HepG2 (cell line): Measurements from ENCODE around the gene COL27A1. TPM values are rescaled to one million over a fixed set of nuclear protein-coding genes. Genes with fewer than 3 reads are reported as not detected.

Experiments used
- ATAC-seq: fragments of 200-7000 bp; cut with Tn5 transposase; 3 replicates; pipeline ENCODE4 v1.9.1; 2020; ENCODE audit warnings: mild to moderate bottlenecking, moderate library complexity
- BruUV-seq: library from RNA; stranded (reverse); fragments of 400-500 nt; replicated peaks from 2 replicates; lab custom pipeline; 2021; lab: Mats Ljungman, UMichigan
- CTCF ChIA-PET: fragments of 300-600 bp; formaldehyde crosslinking; extraction: SDS; loops from one replicate; lab custom pipeline; 2021; ENCODE audit warnings: low total read pairs, inconsistent platforms, low intra/inter-chr PET ratio; lab: Yijun Ruan, JAX
- POLR2A ChIA-PET: fragments of 350-600 bp; sonication (Branson Sonifier 250); formaldehyde crosslinking; loops from one replicate; lab custom pipeline; 2020; ENCODE audit warnings: antibody characterized with exemption, inconsistent platforms; lab: Yijun Ruan, JAX
- DNase-seq: peaks from one replicate; pipeline ENCODE4 v3.0.0-alpha.2; 2015; ENCODE audit warnings: low spot score
- FAIRE-seq: peaks from 3 replicates; lab custom pipeline; 2011; peaks lifted over from hg19 to GRCh38; lab: Jason Lieb, UNC
- H2AFZ ChIP-seq: one replicate; pipeline ENCODE4 v1.6.1; 2011; ENCODE audit warnings: low read length, inconsistent platforms
- H3K27ac ChIP-seq: fragments of 300-600 bp; 3 replicates; pipeline ENCODE4 v1.8.0; 2011; ENCODE audit warnings: mixed run types, mild to moderate bottlenecking, mixed read lengths, low read length, inconsistent platforms; ENCODE audit not compliant: insufficient read depth; ENCODE audit errors: extremely low read length
- H3K27me3 ChIP-seq, 2 experiments: fragments of 200-600 bp in 1 of 2; 2 replicates in 1 of 2; 3 replicates in 1 of 2; pipeline versions ENCODE4 v1.6.0 to v1.8.0; 2011; ENCODE audit warnings: low read length in 2 of 2, mild to moderate bottlenecking in 2 of 2, moderate library complexity in 2 of 2, inconsistent platforms in 1 of 2; ENCODE audit not compliant: insufficient read depth in 2 of 2, control insufficient read depth in 1 of 2
- H3K36me3 ChIP-seq, 2 experiments: fragments of 200-600 bp in 1 of 2; replicated peaks in 1 of 2; 2 replicates in 1 of 2; 3 replicates in 1 of 2; pipeline versions ENCODE4 v1.5.1 to v1.8.0; 2011; ENCODE audit warnings: low read length in 2 of 2, inconsistent platforms in 1 of 2; ENCODE audit not compliant: insufficient read depth in 2 of 2, control insufficient read depth in 1 of 2
- H3K4me1 ChIP-seq: 2 replicates; pipeline ENCODE4 v1.5.1; 2012; ENCODE audit warnings: low read length, inconsistent platforms; ENCODE audit not compliant: insufficient read depth
- H3K4me2 ChIP-seq: 2 replicates; pipeline ENCODE4 v1.6.0; 2011; ENCODE audit warnings: low read depth, low read length, inconsistent platforms
- H3K4me3 ChIP-seq, 3 experiments: fragments of 200-600 bp in 1 of 3; sonication (generic), shearing (Covaris generic) in 1 of 3; replicated peaks in 1 of 3; 2 replicates each; pipeline ENCODE4 v1.5.1; 2011 to 2016; ENCODE audit warnings: low read length in 3 of 3, inconsistent platforms in 2 of 3, low read depth in 2 of 3, mild to moderate bottlenecking in 2 of 3, control low read depth in 1 of 3, mixed read lengths in 1 of 3; ENCODE audit not compliant: insufficient read depth in 1 of 3
- H3K79me2 ChIP-seq: one replicate; pipeline ENCODE4 v1.6.1; 2011; ENCODE audit warnings: low read length, inconsistent platforms; ENCODE audit not compliant: insufficient read depth
- H3K9ac ChIP-seq: 2 replicates; pipeline ENCODE4 v1.6.0; 2011; ENCODE audit warnings: mild to moderate bottlenecking, low read depth, low read length, inconsistent platforms; ENCODE audit not compliant: insufficient read depth
- H3K9me3 ChIP-seq: 2 replicates; pipeline ENCODE4 v1.5.1; 2012; ENCODE audit warnings: mild to moderate bottlenecking, low read length
- H4K20me1 ChIP-seq: 2 replicates; pipeline ENCODE4 v1.6.0; 2011; ENCODE audit warnings: inconsistent platforms, mild to moderate bottlenecking, low read length, moderate library complexity; ENCODE audit not compliant: insufficient read depth
- CBFB ChIP-seq: sonication (generic); formaldehyde crosslinking; IDR thresholded peaks from 2 replicates; pipeline ENCODE4 v1.4.0; 2020; ENCODE audit warnings: missing genetic modification reagents
- ERF ChIP-seq: IDR thresholded peaks from 2 replicates; pipeline ENCODE4 v1.6.1; 2018; ENCODE audit warnings: missing biosample characterization, missing genetic modification reagents
- ETV5 ChIP-seq: IDR thresholded peaks from 2 replicates; pipeline ENCODE4 v1.6.1; 2018; ENCODE audit warnings: missing biosample characterization, missing genetic modification reagents, inconsistent platforms, borderline replicate concordance
- HMG20B ChIP-seq: conservative IDR thresholded peaks from 2 replicates; pipeline ENCODE4 v1.6.1; 2016; ENCODE audit warnings: missing genetic modification reagents, missing compliant biosample characterization
- KDM4B ChIP-seq: sonication (generic); formaldehyde crosslinking; IDR thresholded peaks from 2 replicates; pipeline ENCODE4 v1.4.0; 2020; ENCODE audit warnings: missing genetic modification reagents
- KMT2B ChIP-seq: IDR thresholded peaks from 2 replicates; pipeline ENCODE4 v1.6.1; 2016; ENCODE audit warnings: missing genetic modification reagents, missing compliant biosample characterization
- MED8 ChIP-seq: sonication (generic); formaldehyde crosslinking; IDR thresholded peaks from 2 replicates; pipeline ENCODE4 v1.8.1; 2023; ENCODE audit warnings: mild to moderate bottlenecking, missing genetic modification reagents; ENCODE audit not compliant: insufficient replicate concordance
- NFIB ChIP-seq: sonication (generic); formaldehyde crosslinking; IDR thresholded peaks from 2 replicates; pipeline ENCODE4 v1.9.0; 2021; ENCODE audit warnings: missing genetic modification reagents, mild to moderate bottlenecking, borderline replicate concordance
- PRPF4 ChIP-seq: fragments of 200-400 bp; formaldehyde crosslinking; IDR thresholded peaks from 2 replicates; pipeline ENCODE4 v1.6.1; 2016; ENCODE audit warnings: low read length, low read depth; ENCODE audit not compliant: poor library complexity, severe bottlenecking
- ZFP36L1 ChIP-seq: sonication (generic); formaldehyde crosslinking; IDR thresholded peaks from 2 replicates; pipeline ENCODE4 v1.8.0; 2022; ENCODE audit warnings: mild to moderate bottlenecking, missing genetic modification reagents, moderate library complexity
- ZNF260 ChIP-seq: sonication (generic); formaldehyde crosslinking; IDR thresholded peaks from 2 replicates; pipeline ENCODE4 v1.4.0; 2020; ENCODE audit warnings: missing genetic modification reagents, low read depth, mild to moderate bottlenecking, borderline replicate concordance
- ZNF724P ChIP-seq: sonication (generic); formaldehyde crosslinking; IDR thresholded peaks from 2 replicates; pipeline ENCODE4 v1.8.0; 2022; ENCODE audit warnings: missing genetic modification reagents, borderline replicate concordance
- WGBS: methylation state at CpG from one replicate; pipeline ENCODE4 v1.1.6; 2017; ENCODE audit warnings: low lambda C conversion rate; 5-methylcytosine and 5-hydroxymethylcytosine counted together
- in situ Hi-C: cut with HindIII; loops from 2 replicates; pipeline ENCODE4 v1.10.0; 2017; ENCODE audit warnings: low pct_unique_long_range_greater_than_20kb; ENCODE audit not compliant: extremely low pct_ligation_motif_present
- intact Hi-C: fragments of 100-400 bp; cut with micrococcal nuclease; formaldehyde crosslinking; loops from one replicate; pipeline ENCODE4 v1.10.0; 2022; ENCODE audit not compliant: unreplicated experiment
- polyA plus RNA-seq, 8 experiments: library from polyadenylated mRNA; depleted of rRNA in 3 of 8; stranded (reverse) in 7 of 8; unstranded in 1 of 8; fragments of >200 nt; fragmentation: Illumina TruSeq in 4 of 8; extraction: Trizol in 4 of 8; gene quantifications; 2 replicates each; pipeline versions ENCODE4 v1.2.1 to v1.2.3, GENCODE V29; 2011 to 2016; ENCODE audit warnings: low read depth in 4 of 8, missing spikeins in 1 of 8, mixed read lengths in 1 of 8; ENCODE audit not compliant: insufficient read depth in 1 of 8
- total RNA-seq, 5 experiments: library from RNA; depleted of rRNA; stranded (reverse); fragments of >200 nt; fragmentation: Illumina TruSeq; extraction: Trizol; gene quantifications; 2 replicates each; pipeline ENCODE4 v1.2.3, GENCODE V29; 2016; ENCODE audit warnings: low read depth in 1 of 5
- TF ChIP-seq, protein P1 (sequence below): sonication (generic); formaldehyde crosslinking; IDR thresholded peaks from 2 replicates; pipeline ENCODE4 v1.9.0; 2022; ENCODE audit warnings: missing genetic modification reagents, mild to moderate bottlenecking, borderline replicate concordance
- TF ChIP-seq, protein P2 (sequence below): IDR thresholded peaks from 2 replicates; pipeline ENCODE4 v1.6.1; 2018; ENCODE audit warnings: missing genetic modification reagents
- TF ChIP-seq, protein P3 (sequence below): sonication (generic); formaldehyde crosslinking; IDR thresholded peaks from 2 replicates; pipeline ENCODE4 v1.5.1; 2020; ENCODE audit warnings: missing genetic modification reagents, mild to moderate bottlenecking, borderline replicate concordance
- TF ChIP-seq, protein P4 (sequence below): IDR thresholded peaks from 2 replicates; pipeline ENCODE4 v1.6.1; 2016; ENCODE audit warnings: control low read depth

Gene COL27A1
- total and polyA plus RNA-seq, 2 of the 13 experiments (the other 11 are each of a cell fraction or from before 2014, with no cell fraction given): 71.3 to 89.1 TPM

DNA sequence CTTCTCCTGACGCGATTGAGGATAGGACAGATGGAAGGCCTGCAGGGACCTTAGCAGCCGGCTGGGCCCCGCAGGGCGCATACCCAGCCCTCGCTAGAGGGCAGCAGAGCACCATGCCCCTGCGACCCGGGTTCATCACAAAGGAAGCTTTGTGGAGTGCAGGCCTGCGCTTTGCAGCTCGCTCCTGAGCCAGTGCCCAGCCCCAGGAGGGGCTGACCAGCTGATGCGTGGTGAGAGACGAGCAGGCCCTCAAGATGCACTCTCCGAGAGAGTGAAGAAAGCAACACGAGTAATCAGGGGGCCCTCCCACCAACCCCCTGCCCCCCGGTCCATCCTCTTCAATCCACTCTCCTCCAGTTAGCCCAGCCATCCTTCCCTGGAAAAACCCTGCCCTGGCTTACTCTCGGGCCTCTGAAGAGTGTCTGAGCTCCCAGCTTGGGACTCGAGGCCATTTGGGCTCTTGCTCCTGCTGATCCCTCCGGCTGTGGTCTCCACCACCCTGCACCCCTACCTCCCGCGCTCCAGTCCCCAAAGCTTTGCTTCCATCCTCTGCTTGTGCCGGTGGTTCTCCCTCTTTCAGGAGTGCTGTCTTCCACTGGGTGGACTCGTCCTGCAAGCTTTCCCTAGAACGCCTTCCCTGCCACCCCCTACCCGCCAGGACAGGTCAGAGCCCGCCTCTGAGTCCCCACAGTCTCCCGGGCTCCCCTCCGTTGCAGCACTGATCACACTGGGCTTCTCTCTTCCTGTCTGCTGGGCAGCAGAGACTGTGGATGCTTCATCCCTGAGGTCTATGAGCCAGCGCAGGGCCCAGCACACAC lies 47.1 kb upstream of the COL27A1 start:
- ATAC-seq: peak; percentile 98
- no peaks in the 10 kb centered on the region for H3K9me3 ChIP-seq
- ChIA-PET CTCF (interaction anchor here (1.0 to 3.2 kb wide), 7 partner anchors 26 to 183 kb away, joined by 3 to 63 read pairs (median 13); partner anchors contain the start of gene COL27A1), POLR2A (interaction anchor here (0.6 to 3.8 kb wide), 23 partner anchors 8 to 194 kb away, joined by 3 to 75 read pairs (median 5); partner anchors contain the start of genes AMBP, COL27A1 and KIF12)
- H3K27ac ChIP-seq: no peak overlapping the region
- peak; percentile 80 for DNase-seq
- no peaks in the 10 kb centered on the region for H3K27me3 ChIP-seq
- H3K36me3 ChIP-seq: no peaks in the 10 kb centered on the region
- no peaks in the 10 kb centered on the region for H3K79me2 ChIP-seq
- FAIRE-seq: peak; percentile 76
- peaks cover 51% of the 10 kb centered on the region for H3K4me1 ChIP-seq
- no TSS peak for BruUV-seq
- intact Hi-C loops (loop anchor here (1.0 to 5.0 kb wide), 7 partner anchors 10 to 183 kb away; no protein-coding TSS in a partner anchor), in situ Hi-C loops (loop anchor here (5.0 kb wide), 1 partner anchor 34 kb away; no protein-coding TSS in a partner anchor)
- peak overlapping the region; percentile 40 to 65 (median 40) for H3K4me3 ChIP-seq
- H2AFZ ChIP-seq: no peak overlapping the region
- peak overlapping the region; percentile 43 for H3K9ac ChIP-seq
- H4K20me1 ChIP-seq: no peaks in the 10 kb centered on the region
- WGBS: 5% methylated on average over 25 of the region's 28 CpGs
- H3K4me2 ChIP-seq: peak overlapping the region; percentile 97
- TF ChIP-seq ZFP36L1 (CRISPR knock-in tag): no peak
- TF ChIP-seq ZNF260 (CRISPR knock-in tag): no peak
- TF ChIP-seq ZNF724P (CRISPR knock-in tag): no peak
- TF ChIP-seq MED8: no peak
- TF ChIP-seq ERF: peak; percentile 75; the same call in 1 of the 2 replicates
- TF ChIP-seq HMG20B (CRISPR knock-in tag): 0 out of 2 replicates have a peak, but pooled peaks have one; percentile 46
- TF ChIP-seq, protein P1, sequence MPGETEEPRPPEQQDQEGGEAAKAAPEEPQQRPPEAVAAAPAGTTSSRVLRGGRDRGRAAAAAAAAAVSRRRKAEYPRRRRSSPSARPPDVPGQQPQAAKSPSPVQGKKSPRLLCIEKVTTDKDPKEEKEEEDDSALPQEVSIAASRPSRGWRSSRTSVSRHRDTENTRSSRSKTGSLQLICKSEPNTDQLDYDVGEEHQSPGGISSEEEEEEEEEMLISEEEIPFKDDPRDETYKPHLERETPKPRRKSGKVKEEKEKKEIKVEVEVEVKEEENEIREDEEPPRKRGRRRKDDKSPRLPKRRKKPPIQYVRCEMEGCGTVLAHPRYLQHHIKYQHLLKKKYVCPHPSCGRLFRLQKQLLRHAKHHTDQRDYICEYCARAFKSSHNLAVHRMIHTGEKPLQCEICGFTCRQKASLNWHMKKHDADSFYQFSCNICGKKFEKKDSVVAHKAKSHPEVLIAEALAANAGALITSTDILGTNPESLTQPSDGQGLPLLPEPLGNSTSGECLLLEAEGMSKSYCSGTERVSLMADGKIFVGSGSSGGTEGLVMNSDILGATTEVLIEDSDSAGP (CRISPR knock-in tag): peak; percentile 82
- peak; percentile 91 for TF ChIP-seq KDM4B (CRISPR knock-in tag)
- no peak; the same call in 1 of the 2 replicates for TF ChIP-seq KMT2B (CRISPR knock-in tag)
- TF ChIP-seq, protein P2, sequence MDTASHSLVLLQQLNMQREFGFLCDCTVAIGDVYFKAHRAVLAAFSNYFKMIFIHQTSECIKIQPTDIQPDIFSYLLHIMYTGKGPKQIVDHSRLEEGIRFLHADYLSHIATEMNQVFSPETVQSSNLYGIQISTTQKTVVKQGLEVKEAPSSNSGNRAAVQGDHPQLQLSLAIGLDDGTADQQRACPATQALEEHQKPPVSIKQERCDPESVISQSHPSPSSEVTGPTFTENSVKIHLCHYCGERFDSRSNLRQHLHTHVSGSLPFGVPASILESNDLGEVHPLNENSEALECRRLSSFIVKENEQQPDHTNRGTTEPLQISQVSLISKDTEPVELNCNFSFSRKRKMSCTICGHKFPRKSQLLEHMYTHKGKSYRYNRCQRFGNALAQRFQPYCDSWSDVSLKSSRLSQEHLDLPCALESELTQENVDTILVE (CRISPR knock-in tag): no peak; the same call in 1 of the 2 replicates
- TF ChIP-seq ETV5 (CRISPR knock-in tag): peak; percentile 64; the same call in 1 of the 2 replicates
- TF ChIP-seq PRPF4: no peak
- TF ChIP-seq, protein P3, sequence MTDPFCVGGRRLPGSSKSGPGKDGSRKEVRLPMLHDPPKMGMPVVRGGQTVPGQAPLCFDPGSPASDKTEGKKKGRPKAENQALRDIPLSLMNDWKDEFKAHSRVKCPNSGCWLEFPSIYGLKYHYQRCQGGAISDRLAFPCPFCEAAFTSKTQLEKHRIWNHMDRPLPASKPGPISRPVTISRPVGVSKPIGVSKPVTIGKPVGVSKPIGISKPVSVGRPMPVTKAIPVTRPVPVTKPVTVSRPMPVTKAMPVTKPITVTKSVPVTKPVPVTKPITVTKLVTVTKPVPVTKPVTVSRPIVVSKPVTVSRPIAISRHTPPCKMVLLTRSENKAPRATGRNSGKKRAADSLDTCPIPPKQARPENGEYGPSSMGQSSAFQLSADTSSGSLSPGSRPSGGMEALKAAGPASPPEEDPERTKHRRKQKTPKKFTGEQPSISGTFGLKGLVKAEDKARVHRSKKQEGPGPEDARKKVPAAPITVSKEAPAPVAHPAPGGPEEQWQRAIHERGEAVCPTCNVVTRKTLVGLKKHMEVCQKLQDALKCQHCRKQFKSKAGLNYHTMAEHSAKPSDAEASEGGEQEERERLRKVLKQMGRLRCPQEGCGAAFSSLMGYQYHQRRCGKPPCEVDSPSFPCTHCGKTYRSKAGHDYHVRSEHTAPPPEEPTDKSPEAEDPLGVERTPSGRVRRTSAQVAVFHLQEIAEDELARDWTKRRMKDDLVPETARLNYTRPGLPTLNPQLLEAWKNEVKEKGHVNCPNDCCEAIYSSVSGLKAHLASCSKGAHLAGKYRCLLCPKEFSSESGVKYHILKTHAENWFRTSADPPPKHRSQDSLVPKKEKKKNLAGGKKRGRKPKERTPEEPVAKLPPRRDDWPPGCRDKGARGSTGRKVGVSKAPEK (CRISPR knock-in tag): no peak
- no peak for TF ChIP-seq NFIB
- TF ChIP-seq, protein P4, sequence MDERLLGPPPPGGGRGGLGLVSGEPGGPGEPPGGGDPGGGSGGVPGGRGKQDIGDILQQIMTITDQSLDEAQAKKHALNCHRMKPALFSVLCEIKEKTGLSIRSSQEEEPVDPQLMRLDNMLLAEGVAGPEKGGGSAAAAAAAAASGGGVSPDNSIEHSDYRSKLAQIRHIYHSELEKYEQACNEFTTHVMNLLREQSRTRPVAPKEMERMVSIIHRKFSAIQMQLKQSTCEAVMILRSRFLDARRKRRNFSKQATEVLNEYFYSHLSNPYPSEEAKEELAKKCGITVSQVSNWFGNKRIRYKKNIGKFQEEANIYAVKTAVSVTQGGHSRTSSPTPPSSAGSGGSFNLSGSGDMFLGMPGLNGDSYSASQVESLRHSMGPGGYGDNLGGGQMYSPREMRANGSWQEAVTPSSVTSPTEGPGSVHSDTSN (CRISPR knock-in tag): no peak
- no peak; the same call in 1 of the 2 replicates for TF ChIP-seq CBFB (CRISPR knock-in tag)
